NCI-H460 (cell line): Measurements from ENCODE around the gene TCHP. TPM values are rescaled to one million over a fixed set of nuclear protein-coding genes. Genes with fewer than 3 reads are reported as not detected.
A peak's percentile ranks its signal among the peaks of the same experiment; 100 is the strongest.
"Not testable (repeated sequence)": the region's sequence is repeated elsewhere in the genome, so short reads cannot be mapped to it uniquely, and the experiment has no call there.

Experiments used
- DNase-seq: peaks from one replicate; pipeline ENCODE4 v3.0.0-alpha.2; 2016; ENCODE audit warnings: low read depth; ENCODE audit errors: extremely low read depth
- total RNA-seq: library from RNA; depleted of rRNA; stranded (reverse); fragments of >200 nt; shearing (Covaris generic); gene quantifications from 2 replicates; pipeline ENCODE4 v1.2.3, GENCODE V29; 2014

TCHP gene
- total RNA-seq, 1 experiment from 2014 or later, result 36.0 TPM

GRCh38 chr12:109905301-109905700, 5.2 kb downstream of the TCHP start:
- no peak for DNase-seq

GRCh38 chr12:109910254-109910968, 10.3 kb downstream of the TCHP start:
- DNase-seq, result no peak

- DNase-seq, result peak; percentile 57
Observed at GRCh38 chr12:109910969-109911348, 10.9 kb downstream of the TCHP start.

GRCh38 chr12:109912855-109913321, 12.8 kb downstream of the TCHP start:
- DNase-seq, result no peak

GRCh38 chr12:109914461-109914860, 14.4 kb downstream of the TCHP start:
- no peak for DNase-seq

- no peak for DNase-seq
Observed at GRCh38 chr12:109915171-109916040, 15.3 kb downstream of the TCHP start.

- no peak for DNase-seq
Observed at GRCh38 chr12:109916045-109916444, 16.0 kb downstream of the TCHP start.

- DNase-seq, result no peak
Observed at GRCh38 chr12:109919456-109919855, 19.4 kb downstream of the TCHP start.

GRCh38 chr12:109920261-109920780, 20.2 kb downstream of the TCHP start:
- no peak for DNase-seq

- DNase-seq, result no peak
Observed at GRCh38 chr12:109921982-109922381, 21.9 kb downstream of the TCHP start.

GRCh38 chr12:109923038-109923437, 23.0 kb downstream of the TCHP start:
- no peak for DNase-seq

GRCh38 chr12:109923481-109924245, 23.6 kb downstream of the TCHP start:
- DNase-seq, result no peak

GRCh38 chr12:109925185-109925840, 25.2 kb downstream of the TCHP start:
- no peak for DNase-seq

- no peak for DNase-seq
Observed at GRCh38 chr12:109926016-109926415, 25.9 kb downstream of the TCHP start.

- DNase-seq, result no peak
Observed at GRCh38 chr12:109926488-109927210, 26.6 kb downstream of the TCHP start.

- DNase-seq, result peak; percentile 58
Observed at GRCh38 chr12:109927622-109928021, 27.5 kb downstream of the TCHP start.

- no peak for DNase-seq
Observed at GRCh38 chr12:109928058-109928656, 28.1 kb downstream of the TCHP start.

- not testable (repeated sequence) for DNase-seq
Observed at GRCh38 chr12:109929326-109929725, 29.3 kb downstream of the TCHP start.
